Middle frontal gyrus (tissue), 1 donor: Measurements from ENCODE around the gene GEMIN4.
"Not testable (repeated sequence)": the region's sequence is repeated elsewhere in the genome, so short reads cannot be mapped to it uniquely, and the experiment has no call there.

Experiments used
- DNase-seq: peaks from one replicate; pipeline ENCODE4 v3.0.0-alpha.2; 2015; ENCODE audit warnings: low spot score; ENCODE audit errors: extremely low spot score

Gene GEMIN4

DNA sequence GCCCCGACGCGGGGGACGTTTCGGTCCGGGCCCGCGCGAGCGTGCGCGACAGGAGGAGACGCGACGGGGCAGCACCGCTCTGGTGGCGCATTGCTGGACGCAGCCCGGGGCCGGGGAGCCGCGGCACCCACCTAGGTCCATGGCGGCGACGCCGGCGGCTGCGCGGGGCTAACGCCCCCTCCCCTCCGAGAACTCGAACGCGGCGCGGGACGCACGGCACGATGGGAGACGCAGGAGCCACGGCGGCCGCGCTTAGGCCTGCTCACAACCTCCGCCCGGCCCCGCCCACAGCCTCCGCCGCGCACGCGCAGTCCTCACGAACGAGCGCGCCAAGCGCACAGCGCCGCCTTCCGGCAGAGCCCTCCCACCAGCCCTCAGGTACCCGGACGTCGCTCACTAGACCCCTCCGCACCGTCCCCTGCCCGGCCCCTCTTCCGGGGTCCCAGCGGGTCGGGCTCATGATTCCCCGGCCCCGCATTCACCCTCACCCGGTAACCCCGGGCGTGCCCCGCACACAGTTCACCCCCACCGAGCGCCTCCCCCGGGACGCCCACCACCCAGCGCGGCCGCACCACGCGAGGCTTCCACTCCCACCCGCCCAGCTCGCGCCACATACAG is at the start of gene GEMIN4:
Gene GEMIN4 (minus strand): TSS at position 263 of the 618 bp plus-strand sequence. CDS start 122 bp downstream, at position 141.
- DNase-seq, result peak; percentile 76

DNA sequence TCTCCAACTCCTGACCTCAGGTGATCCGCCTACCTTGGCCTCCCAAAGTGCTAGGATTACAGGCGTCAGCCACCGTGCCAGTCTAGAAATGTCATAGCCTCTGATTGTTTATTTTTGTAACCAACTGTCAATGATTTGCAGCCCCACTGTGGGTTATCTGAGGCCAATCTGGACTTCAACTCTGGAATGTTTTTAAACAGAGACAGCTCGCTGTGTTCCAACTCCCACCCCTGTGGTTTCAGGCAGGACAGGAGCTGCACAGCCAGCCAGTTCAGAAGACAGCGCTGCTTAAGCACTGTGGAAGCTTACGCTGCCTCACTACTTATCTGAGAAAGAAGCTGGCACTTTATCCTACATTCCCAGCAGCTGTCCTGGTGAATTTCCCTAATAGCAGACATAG is 49.6 kb upstream of the GEMIN4 start:
- no peak for DNase-seq

DNA sequence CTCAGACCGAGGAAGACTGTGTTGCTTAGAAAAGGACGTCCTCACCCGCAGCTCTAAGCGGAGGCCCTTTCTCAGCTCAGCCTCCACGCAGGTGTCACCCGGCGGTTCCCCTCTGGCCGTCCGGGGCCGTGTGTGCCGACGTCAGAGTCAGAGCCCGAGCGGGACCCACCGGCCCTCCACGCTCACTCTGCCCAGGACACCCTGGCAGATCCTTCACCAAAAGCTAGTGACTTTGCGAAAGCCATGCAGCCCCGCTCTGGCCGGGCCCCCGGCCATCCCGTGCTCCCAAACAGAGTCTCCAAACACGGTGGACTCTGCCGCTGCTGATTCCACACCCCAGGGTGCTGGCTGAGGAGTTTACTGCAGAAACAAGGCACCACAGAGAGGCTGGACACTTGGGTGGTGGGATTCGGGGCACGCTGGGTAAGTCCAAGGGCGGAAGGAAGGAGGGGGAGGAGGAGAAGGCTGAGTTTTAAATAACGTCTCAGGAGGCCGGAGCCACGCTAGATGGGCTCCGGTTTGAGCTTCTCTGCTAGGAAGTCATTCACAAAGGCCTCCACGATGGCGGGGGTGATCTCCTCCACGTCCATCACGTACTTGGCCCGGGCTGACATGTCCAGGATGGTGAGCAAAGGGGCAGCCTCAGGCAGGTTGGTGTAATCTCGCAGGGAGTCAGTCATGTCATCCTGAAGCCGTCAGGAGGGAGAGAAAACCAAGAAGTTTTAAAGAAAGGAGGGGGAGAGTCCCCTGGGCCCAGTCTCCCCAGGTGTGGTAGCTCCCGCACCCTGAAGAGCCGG is 48.6 kb upstream of the GEMIN4 start:
- DNase-seq, result no peak

DNA sequence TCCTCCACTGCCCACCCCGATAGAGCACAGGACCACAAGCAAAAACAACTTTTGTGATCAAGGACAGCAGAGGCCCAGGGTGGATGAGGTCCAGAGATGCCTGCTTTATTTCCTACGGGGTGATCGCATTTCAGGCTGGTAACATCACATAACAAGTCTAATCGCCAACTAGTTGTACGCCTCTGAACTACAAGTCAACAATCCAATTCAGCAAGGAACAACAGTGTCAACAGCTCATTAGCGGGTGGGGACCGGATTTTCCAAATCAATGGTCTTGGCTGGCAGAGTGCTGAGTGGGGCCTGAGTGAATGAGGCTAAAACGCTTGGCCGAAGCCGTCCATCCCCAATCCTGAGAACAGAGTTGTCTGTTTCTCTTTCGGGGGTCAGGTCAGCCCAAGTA is 47.2 kb upstream of the GEMIN4 start:
- no peak for DNase-seq

DNA sequence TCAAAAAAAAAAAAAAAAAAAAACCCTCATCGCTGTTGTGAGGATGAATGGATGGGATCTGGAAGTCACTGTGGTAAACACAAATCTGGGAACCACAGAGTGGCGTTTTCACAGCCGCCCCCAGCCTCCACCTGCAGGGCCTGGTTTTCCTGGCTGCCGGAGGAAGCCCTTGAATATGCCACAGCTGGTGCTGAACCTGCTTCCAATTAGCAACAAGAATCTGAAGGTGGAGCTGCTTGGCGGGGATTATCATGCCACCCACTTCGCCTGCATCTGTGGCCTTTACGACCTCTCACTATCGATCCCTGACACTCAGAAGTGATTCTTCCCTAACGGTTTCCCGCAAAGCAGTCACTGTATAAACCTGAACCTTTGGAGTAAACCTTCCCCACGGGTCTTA is 46.2 kb upstream of the GEMIN4 start:
- no peak for DNase-seq

DNA sequence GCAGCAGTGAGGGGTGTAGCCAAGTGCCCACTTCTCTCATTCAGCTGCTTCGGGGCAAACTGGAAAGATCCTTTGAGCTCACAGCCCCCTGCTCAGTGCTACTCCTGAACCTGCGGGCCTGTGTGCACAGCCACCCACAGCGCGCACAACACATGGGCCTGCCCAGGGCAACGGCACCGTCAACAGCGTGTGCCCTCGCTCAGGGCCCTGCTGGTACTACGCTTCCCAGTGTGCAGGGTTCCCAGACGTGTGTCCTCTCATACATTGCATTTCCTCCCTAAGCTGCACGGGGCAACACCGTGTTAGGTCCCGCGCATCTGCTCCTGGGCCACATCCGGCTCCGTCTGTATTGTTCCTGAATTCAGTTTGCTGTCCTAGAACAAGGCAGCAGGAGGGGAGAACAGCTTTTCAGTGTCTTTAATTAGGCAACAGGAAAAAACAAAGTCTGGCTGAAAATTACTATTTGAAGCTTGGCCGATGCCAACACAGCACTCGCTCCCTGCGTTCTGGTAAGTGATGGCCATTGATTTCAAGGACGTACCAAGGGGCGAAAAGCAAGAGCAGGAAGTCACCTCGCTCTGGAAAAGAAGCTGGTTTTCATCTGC is 45.3 kb upstream of the GEMIN4 start:
- DNase-seq, result no peak

DNA sequence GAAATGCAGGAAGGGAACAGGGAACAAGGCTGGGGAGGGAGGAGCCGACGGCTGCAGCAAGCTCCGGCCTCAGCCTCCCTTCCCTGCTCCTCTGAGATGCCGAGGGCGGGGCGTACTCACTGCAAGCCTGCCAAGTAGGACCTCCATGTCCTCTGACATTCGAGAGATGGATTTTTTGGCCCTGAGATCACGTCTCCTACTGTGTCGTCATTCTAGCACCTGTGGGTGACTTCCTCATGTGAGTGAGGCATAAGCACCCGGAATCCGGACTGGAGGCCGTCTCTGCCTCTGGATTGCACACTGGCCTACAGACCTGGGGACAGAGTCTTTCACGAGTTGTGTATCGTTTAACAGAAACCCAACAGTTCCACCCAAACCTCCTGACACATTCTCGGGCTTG is 44.5 kb upstream of the GEMIN4 start:
- DNase-seq, result no peak

DNA sequence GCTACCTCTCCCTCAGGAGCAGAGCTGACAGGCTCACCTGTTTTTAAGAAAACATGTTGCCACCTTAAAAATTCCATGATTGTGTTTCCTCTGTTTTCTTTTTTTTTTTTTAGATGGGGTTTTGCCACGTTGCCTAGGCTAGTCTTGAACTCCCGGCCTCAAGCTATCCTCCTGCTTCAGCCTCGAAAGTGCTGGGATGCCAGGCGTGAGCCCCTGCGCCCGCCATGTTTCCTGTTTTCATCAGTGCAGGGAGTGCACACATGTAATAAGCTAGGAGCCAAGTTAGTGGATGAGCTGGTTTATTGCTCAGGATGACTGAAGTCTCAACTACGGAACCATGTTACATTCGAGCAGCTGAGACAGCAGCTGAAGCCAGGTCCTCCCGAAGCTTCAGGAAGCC is 43.7 kb upstream of the GEMIN4 start:
- no peak for DNase-seq

DNA sequence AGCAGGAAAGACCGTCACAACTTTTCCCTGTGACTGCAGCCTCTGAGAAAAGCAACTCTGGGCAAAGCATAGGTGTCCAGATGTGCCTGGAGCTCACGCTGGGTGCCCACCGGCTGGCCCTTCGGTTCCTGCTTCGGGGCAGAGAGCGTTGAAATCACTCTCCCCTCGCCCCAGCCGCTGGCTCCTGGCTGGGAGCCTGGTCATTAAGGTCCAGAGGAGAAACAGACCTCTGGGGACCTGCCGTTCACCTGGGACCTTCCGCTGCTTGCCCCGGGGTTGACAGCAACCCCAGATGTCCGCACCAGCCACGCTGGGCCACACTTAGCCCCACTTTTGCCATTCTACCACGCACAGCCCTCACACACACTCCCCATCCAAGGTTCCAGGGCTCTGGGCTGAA is 43.2 kb upstream of the GEMIN4 start:
- DNase-seq, result no peak

DNA sequence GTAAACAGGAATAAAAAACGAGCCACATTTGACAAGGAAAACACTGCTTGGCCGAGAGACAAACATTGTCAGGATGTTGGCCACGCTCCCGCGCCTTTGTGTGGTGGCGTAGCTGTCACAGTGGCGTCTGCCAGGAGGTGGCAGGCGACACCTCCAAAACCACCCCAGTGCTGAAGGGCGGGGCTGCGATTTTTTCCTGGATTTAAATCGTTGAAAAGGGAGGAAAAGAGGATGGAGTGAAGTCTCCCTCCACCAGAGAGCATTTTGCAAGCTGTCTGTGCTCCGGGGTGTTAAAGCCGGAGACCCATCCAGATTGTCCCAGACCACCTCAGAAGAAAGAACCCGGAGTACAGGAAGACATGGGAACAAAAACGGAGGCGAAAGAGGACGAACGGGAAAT is 42.8 kb upstream of the GEMIN4 start:
- peak; percentile 79 for DNase-seq

DNA sequence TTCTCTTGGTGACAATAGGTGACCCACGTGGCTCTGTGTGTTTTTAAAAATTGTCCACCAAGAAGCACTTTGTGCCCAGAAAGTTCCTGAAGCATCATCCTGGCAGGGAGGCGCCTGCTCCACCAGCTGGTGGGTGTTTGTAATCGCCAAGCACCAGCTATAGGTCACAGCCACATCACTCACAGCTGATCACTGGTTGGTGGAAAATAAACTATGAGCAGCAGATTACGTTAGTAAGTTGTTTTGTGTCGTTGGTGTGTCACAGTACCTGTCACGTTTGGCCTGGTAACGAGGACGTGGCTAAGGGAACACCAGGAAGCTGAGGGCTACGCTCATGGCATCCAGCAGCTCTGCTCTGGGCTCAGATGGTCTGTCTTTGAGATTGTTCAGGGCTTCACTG is 40.2 kb upstream of the GEMIN4 start:
- DNase-seq, result no peak

DNA sequence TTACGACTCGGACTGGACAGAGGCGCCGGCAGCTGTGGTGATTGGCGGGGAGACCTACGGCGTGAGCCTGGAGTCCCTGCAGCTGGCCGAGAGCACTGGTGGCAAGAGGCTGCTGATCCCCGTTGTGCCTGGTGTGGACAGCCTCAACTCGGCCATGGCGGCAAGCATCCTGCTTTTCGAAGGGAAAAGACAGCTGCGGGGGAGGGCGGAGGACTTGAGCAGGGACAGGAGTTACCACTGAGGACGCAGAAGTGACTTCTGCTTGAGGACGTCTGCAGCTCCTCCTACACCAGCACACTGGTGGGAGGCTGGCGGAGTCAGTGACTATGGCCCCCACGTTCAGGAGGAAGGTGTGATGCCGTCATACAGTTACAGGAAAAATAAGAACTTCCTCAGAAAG is 39.8 kb upstream of the GEMIN4 start:
- no peak for DNase-seq

DNA sequence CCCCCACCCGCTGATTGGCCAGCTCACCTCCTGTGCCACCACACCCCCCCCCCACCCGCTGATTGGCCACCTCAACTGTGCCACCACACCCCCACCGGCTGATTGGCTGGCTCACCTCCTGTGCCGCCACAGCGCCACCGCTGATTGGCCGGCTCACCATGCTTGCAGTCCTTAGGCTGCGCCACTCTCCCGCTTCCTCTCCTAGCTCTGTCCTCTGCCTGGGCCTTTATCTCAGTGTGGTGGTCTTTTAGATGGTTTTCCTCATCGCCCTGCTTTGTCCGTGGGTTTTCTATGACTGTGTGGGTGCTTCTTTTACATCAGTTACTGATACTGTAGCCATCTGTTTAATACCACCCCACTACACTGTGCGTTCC is 38.8 kb upstream of the GEMIN4 start:
- not testable (repeated sequence) for DNase-seq

DNA sequence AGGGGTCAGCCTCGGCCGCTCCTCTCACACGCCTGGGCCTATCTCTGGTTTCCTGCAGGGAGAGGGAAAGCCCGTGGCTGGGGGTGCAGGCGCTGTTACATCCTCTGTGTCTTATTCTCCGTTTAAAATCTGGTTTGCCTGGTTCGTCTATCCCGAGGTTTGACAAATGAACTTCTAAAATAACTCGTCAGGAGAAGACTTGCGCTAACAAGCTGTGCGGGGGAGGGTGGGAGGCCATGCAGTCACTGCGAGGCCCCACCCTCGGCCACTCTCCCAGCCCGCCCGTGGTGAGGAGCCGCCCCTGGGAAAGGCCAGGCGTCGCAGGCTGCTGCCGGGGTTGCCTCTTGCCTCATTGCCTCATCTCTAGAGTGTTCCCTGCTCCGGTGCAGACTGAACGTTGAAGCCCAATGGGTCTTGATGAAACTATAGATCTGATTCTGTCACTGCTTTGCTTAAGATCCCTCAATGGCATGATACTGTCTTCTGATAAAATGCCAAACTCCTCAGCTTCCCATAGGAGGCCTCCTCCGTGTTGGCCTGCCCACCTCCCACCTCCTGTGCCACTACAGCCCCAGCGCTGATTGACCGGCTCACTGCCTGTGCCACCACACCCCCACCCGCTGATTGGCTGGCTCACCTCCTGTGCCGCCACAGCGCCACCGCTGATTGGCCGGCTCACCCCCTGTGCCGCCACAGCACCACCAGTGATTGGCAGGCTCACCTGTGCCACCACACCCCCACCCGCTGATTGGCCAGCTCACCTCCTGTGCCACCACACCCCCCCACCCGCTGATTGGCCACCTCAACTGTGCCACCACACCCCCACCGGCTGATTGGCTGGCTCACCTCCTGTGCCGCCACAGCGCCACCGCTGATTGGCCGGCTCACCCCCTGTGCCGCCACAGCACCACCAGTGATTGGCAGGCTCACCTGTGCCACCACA is 38.1 kb upstream of the GEMIN4 start:
- DNase-seq, result not testable (repeated sequence)

DNA sequence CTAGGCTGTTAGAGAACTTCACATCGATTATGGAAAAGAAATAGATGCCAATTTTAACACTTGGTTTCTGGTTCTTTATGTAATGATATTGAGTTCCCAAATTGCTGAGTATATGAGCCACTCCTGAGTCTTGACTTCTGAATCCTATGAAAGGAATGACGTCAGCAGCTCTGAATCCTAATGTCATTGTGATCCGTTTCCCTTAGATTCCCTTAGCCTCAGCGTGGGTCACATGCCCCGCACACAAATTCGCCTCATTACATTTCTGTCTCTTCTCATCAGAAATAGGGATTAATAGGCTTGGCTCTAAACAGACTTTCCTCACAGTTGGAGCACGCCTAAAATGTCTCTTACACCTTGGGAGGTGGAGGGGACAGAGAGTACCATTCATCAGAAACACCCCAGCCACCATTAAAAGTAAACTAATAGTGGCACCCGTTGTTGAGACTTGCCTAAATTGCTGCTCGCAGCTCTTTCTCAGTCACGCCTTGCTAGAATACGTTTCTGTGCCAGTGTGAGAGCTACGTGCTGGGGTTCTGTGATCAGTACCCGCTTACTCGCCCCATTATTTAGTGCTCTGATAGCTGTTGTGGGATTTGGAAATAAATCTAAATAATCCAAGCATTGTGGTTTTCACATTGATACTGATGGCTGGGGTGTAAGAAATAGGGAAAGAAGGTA is 37.2 kb upstream of the GEMIN4 start:
- DNase-seq, result no peak

DNA sequence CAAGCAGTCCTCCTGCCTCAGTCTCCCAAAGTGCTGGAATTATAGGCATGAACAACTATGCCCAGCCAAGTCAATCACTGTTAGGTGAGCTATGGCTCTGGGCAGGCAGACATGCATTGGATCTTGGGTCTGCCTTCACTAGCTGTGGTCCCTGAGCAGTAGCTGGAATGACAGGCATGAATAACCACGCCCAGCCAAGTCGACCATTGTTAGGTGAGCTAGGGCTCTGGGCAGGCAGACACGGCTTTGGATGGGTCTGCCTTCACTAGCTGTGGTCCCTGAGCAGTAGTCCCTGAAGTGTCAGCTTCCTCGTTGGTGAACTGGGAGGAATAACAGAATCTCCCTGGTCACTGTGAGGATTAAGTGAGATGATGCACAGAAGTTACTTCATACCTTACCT is 36.5 kb upstream of the GEMIN4 start:
- DNase-seq, result no peak

DNA sequence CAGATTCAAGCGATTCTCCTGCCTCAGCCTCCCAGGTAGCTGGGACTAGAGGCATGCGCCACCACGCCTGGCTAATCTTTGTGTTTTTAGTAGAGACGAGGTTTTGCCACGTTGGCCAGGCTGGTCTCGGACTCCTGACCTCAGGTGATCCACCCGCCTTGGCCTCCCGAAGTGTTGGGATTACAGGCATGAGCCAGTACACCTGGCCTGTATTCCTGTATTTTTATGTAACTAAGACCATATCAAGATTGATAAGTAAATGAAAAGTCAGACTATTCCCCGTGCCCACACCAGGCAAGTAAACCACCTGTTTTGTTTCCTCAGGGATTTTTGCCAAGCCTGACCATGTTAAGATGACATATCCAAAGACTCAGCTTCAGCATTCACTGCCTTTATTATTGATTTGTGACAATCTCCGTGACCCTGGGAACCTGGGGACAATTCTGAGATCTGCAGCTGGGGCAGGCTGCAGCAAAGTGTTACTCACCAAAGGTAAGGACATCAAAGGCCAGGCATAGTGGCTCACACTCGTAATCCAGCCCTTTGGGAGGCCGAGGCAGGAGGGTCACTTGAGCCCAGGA is 35.7 kb upstream of the GEMIN4 start:
- DNase-seq, result no peak

DNA sequence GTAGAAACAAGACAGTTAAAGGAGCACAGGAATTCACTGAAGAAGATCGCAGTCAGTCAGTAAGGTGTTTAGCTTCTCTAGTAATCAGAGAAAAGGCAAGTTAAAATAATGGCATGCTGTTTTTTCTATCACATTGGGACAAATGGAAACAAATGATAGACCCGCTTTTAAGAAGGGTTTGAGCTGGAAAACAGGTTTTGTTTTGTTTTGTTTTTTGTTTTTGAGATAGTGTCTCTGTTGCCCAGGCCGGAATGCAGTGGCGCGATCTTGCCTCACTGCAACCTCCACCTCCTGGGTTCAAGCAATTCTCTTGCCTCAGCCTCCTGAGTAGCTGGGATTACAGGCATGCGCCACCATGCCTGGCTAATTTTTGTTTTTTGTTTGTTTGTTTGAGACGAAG is 33.8 kb upstream of the GEMIN4 start:
- not testable (repeated sequence) for DNase-seq

DNA sequence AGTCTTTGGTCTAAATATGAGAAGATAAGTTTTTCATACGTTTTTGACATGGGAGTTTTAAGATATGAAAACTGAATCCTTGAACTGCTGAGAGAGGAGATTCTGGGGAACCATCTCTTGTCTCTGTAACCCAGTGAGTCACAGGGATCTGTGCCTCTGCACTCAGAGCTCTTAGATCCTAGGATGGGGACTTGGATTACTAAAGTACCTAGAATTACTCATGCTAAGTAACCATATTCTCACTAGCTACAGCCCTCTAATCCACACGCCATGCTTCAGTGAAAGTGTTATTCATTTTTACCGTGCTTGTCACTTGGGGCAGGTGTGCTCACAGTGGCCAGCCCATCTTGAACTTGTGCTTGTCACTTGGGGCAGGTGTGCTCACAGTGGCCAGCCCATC is 32.1 kb upstream of the GEMIN4 start:
- no peak for DNase-seq

DNA sequence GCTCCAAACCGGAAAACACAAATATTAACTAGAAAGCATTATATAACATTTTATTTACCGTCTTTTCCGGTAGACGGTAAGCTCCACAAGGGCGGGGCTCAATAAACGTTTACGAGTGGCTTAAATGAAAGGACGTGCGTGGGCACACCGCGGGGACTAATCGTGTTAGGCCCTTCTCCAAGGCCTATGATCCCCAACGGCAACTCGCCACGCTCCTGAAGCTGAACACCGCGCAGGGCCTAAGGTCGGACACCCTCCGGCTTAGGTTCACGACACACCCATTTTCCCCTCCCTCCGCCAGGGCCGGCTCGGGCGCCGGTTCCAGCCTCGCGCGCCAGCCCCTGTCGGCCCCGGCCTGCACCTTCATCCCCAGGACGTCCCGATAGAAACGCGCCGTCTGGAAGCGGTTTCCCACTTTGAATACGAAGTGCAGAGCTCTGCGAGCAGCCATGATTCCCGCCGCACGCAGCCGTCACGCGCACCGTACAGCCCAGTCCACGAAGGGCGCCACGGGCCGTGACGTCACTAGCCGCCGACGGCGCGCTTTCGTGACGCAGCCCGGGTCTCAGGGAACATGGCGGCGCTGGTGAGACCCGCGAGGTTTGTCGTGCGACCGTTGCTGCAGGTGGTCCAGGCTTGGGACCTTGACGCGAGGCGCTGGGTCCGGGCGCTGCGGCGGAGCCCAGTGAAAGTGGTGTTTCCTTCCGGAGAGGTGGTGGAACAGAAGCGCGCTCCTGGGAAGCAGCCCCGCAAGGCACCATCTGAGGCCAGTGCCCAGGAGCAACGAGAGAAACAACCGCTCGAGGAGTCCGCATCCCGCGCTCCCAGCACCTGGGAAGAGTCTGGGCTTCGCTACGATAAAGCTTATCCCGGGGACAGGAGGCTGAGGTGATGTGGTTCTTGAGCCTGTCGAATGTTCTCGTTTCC is 30.0 kb upstream of the GEMIN4 start, which contains the start of the genes GLOD4 and MRM3:
Gene GLOD4 (minus strand): TSS at position 476 of the 927 bp plus-strand sequence. CDS start 25 bp downstream, at position 451.
Gene MRM3 (plus strand): TSS at position 549 of the 927 bp plus-strand sequence. CDS start 26 bp downstream, at position 575.
- peak; percentile 83 for DNase-seq
